ENCODE results near the gene ABCF1. TPM values are rescaled to one million over a fixed set of nuclear protein-coding genes. Genes with fewer than 3 reads are reported as not detected.

Gene ABCF1
- total RNA-seq, 1 experiment from 2014 or later: 94.9 TPM

Small RNAs within 50 kb of the gene (microRNA-seq; reads per million reads assigned to microRNA genes)
- 308 reads per million, percentile 69 among the genes with 10 or more reads in this experiment for gene MIR877 (ENCODE audit: unreplicated experiment)

Other genes with a start within 250 kb of the ABCF1 start
- 13.4 TPM for gene TRIM39, start 244.5 kb upstream of the ABCF1 start, total RNA-seq (2021; ENCODE audit: unreplicated experiment)
- gene RPP21, start 226.3 kb upstream of the ABCF1 start, total RNA-seq (2021; ENCODE audit: unreplicated experiment): 81.3 TPM
- 132 TPM for gene HLA-E, start 81.9 kb upstream of the ABCF1 start, total RNA-seq (2021; ENCODE audit: unreplicated experiment)
- 90.6 TPM for gene GNL1, start 15.0 kb upstream of the ABCF1 start, total RNA-seq (2021; ENCODE audit: unreplicated experiment)
- 16.5 TPM for gene PRR3, start 14.1 kb upstream of the ABCF1 start, total RNA-seq (2021; ENCODE audit: unreplicated experiment)
- gene PPP1R10, start 45.8 kb downstream of the ABCF1 start, total RNA-seq (2021; ENCODE audit: unreplicated experiment): 82.9 TPM
- 69.1 TPM for gene MRPS18B, start 46.4 kb downstream of the ABCF1 start, total RNA-seq (2021; ENCODE audit: unreplicated experiment)
- 15.8 TPM for gene ATAT1, start 55.4 kb downstream of the ABCF1 start, total RNA-seq (2021; ENCODE audit: unreplicated experiment)
- gene C6orf136, start 75.7 kb downstream of the ABCF1 start, total RNA-seq (2021; ENCODE audit: unreplicated experiment): 30.8 TPM
- 44.5 TPM for gene DHX16, start 101.6 kb downstream of the ABCF1 start, total RNA-seq (2021; ENCODE audit: unreplicated experiment)
- 55.3 TPM for gene PPP1R18, start 115.2 kb downstream of the ABCF1 start, total RNA-seq (2021; ENCODE audit: unreplicated experiment)
- 21.9 TPM for gene NRM, start 119.5 kb downstream of the ABCF1 start, total RNA-seq (2021; ENCODE audit: unreplicated experiment)
- 68.6 TPM for gene MDC1, start 145.8 kb downstream of the ABCF1 start, total RNA-seq (2021; ENCODE audit: unreplicated experiment)
- 853 TPM for gene TUBB, start 148.9 kb downstream of the ABCF1 start, total RNA-seq (2021; ENCODE audit: unreplicated experiment)
- 176 TPM for gene FLOT1, start 171.2 kb downstream of the ABCF1 start, total RNA-seq (2021; ENCODE audit: unreplicated experiment)
- gene IER3, start 173.1 kb downstream of the ABCF1 start, total RNA-seq (2021; ENCODE audit: unreplicated experiment): 106 TPM